PFSK-1 (cell line): ENCODE results near the gene KCNMA1.

Experiments used
- FOXP2 ChIP-seq: optimal IDR thresholded peaks from 2 replicates; pipeline ENCODE3; 2011; ENCODE audit warnings: borderline replicate concordance, control low read depth, inconsistent platforms; ENCODE audit not compliant: insufficient read depth; ENCODE audit errors: extremely low read length, extremely low read depth
- POLR2AphosphoS5 ChIP-seq: IDR thresholded peaks from 2 replicates; pipeline ENCODE4 v1.6.1; 2012; ENCODE audit warnings: low read depth, mild to moderate bottlenecking, control low read depth, low read length, moderate library complexity
- SIN3A ChIP-seq: IDR thresholded peaks from 2 replicates; pipeline ENCODE4 v1.6.1; 2012; ENCODE audit warnings: mild to moderate bottlenecking, low read length, moderate library complexity, borderline replicate concordance; ENCODE audit not compliant: insufficient read depth
- TAF1 ChIP-seq: IDR thresholded peaks from 2 replicates; pipeline ENCODE4 v1.6.1; 2012; ENCODE audit warnings: low read length, control low read depth, borderline replicate concordance; ENCODE audit not compliant: insufficient read depth
- TF ChIP-seq, protein P1 (sequence below), 2 experiments: IDR thresholded peaks; 2 replicates each; pipeline versions ENCODE4 v1.6.1 to v1.8.0; 2011 to 2012; ENCODE audit warnings: low read depth in 2 of 2, low read length in 2 of 2, control low read depth in 1 of 2, inconsistent platforms in 1 of 2, mild to moderate bottlenecking in 1 of 2, moderate library complexity in 1 of 2; ENCODE audit not compliant: insufficient read depth in 1 of 2

DNA sequence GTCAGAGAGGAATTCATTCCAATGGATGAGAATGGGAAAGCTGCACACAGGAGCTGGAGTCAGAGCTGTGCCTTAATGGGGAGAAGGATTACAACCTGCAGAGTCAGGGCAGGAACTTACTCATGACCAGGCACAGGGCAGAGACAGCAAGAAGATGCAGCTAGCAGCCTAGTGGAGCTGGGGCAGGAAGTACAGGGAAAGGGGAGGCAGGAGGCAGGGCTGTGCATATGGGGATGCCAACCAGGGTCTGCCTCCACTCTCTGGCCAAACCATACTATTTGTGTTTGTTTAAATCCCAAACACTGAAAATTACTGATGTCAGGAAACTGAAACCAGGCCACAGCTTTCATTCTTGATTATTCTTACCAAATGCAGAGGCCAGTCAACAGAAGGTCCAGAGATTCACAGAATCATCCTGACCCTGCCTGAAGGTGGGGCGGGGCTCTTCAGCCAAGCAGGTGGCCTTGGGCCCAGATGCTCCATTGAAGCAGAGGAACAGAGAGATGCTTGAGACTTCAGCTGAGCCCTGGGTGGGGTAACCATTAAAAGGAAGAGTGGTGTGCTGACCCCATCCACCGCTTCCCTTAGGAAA is 461.9 kb downstream of the KCNMA1 start:
- TF ChIP-seq TAF1 (no peak), POLR2AphosphoS5 (no peak), SIN3A (no peak), FOXP2 (no peak)
- TF ChIP-seq, protein P1, sequence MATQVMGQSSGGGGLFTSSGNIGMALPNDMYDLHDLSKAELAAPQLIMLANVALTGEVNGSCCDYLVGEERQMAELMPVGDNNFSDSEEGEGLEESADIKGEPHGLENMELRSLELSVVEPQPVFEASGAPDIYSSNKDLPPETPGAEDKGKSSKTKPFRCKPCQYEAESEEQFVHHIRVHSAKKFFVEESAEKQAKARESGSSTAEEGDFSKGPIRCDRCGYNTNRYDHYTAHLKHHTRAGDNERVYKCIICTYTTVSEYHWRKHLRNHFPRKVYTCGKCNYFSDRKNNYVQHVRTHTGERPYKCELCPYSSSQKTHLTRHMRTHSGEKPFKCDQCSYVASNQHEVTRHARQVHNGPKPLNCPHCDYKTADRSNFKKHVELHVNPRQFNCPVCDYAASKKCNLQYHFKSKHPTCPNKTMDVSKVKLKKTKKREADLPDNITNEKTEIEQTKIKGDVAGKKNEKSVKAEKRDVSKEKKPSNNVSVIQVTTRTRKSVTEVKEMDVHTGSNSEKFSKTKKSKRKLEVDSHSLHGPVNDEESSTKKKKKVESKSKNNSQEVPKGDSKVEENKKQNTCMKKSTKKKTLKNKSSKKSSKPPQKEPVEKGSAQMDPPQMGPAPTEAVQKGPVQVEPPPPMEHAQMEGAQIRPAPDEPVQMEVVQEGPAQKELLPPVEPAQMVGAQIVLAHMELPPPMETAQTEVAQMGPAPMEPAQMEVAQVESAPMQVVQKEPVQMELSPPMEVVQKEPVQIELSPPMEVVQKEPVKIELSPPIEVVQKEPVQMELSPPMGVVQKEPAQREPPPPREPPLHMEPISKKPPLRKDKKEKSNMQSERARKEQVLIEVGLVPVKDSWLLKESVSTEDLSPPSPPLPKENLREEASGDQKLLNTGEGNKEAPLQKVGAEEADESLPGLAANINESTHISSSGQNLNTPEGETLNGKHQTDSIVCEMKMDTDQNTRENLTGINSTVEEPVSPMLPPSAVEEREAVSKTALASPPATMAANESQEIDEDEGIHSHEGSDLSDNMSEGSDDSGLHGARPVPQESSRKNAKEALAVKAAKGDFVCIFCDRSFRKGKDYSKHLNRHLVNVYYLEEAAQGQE (IDR thresholded peaks at IDR 0.05; ENCODE audit: insufficient read depth in 1 of 2, low read depth in 2 of 2, low read length in 2 of 2) = no peak
